C1 segment of cervical spinal cord (tissue), 14 donors: ENCODE results near the gene CHST6.

Source experiments
- DNase-seq, 14 donors: peaks; one replicate each; lab custom pipeline; 2025; lab: John Stamatoyannopoulos, UW

The CHST6 gene

GRCh38 chr16:75503801-75504200 lies 8.6 kb upstream of the CHST6 start:
- no peak for DNase-seq

GRCh38 chr16:75502916-75503605 lies 7.8 kb upstream of the CHST6 start:
- DNase-seq: no peak

GRCh38 chr16:75501820-75502219 lies 6.6 kb upstream of the CHST6 start:
- peak in 5 of 14 donors; percentile 9 to 90 (median 23) for DNase-seq

GRCh38 chr16:75501359-75501758 lies 6.1 kb upstream of the CHST6 start:
- no peak for DNase-seq

GRCh38 chr16:75498605-75499322 lies 3.5 kb upstream of the CHST6 start:
- peak in 12 of 14 donors; percentile 39 to 83 (median 70) for DNase-seq

GRCh38 chr16:75497558-75497957 lies 2.3 kb upstream of the CHST6 start:
- DNase-seq: peak in 3 of 14 donors; percentile 3 to 82 (median 15)

- DNase-seq: peak in 9 of 14 donors; percentile 43 to 71 (median 56)
Observed at GRCh38 chr16:75494661-75495075, 573 bp downstream of the CHST6 start.

- peak in 5 of 14 donors; percentile 31 to 60 (median 41) for DNase-seq
Observed at GRCh38 chr16:75494184-75494583, 1.1 kb downstream of the CHST6 start.

GRCh38 chr16:75491876-75492275 lies 3.4 kb downstream of the CHST6 start:
- DNase-seq: peak in 11 of 14 donors; percentile 9 to 74 (median 44)

- DNase-seq: no peak
Observed at GRCh38 chr16:75488322-75488721, 6.9 kb downstream of the CHST6 start.

GRCh38 chr16:75486676-75487313 lies 8.4 kb downstream of the CHST6 start:
- no peak for DNase-seq

- no peak for DNase-seq
Observed at GRCh38 chr16:75486014-75486675, 9.1 kb downstream of the CHST6 start.

- DNase-seq: no peak
Observed at GRCh38 chr16:75485230-75486013, 9.8 kb downstream of the CHST6 start.

- no peak for DNase-seq
Observed at GRCh38 chr16:75483222-75483621, 12.0 kb downstream of the CHST6 start.

- peak in 2 of 14 donors; percentile 13 to 14 for DNase-seq
Observed at GRCh38 chr16:75482434-75483205, 12.6 kb downstream of the CHST6 start.

GRCh38 chr16:75481475-75481874 lies 13.8 kb downstream of the CHST6 start:
- DNase-seq: no peak

- no peak for DNase-seq
Observed at GRCh38 chr16:75479421-75479990, 15.7 kb downstream of the CHST6 start.

GRCh38 chr16:75478480-75479345 lies 16.5 kb downstream of the CHST6 start:
- no peak for DNase-seq
